Measurements from ENCODE around the gene PINK1. TPM values are rescaled to one million over a fixed set of nuclear protein-coding genes. Genes with fewer than 3 reads are reported as not detected.

PINK1 gene
- total RNA-seq, 5 donors from 2014 or later (not counting 1 experiment from before 2014, with no cell fraction given): 11.8 to 30.1 (median 26.8) TPM

DNA sequence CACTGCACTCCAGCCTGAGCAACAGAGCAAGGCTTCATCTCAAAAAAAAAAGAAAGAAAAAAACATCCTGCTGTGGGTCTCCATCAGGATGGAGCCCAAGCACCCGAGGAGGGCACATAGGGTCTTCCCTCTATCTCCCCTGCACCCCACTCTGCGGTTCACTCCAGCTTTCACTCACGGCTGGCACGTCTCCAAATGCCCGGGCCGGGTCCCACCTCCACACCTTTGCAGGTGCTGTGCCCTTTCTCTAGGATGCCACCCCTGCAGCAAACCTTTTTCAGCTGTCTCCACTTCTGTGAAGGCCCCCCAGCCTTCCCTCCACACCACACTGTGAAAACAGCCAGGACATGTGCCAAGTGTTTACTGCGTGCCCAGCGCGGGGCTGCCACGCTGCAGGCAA, 50.4 kb downstream of the PINK1 start:
- DNase-seq (no peak), ATAC-seq (replicated peaks in 1 of 4) (no peak)
- no peak overlapping the region for H3K4me3 ChIP-seq (ENCODE audit: control insufficient read depth in 1 of 2, extremely low read depth in 1 of 2, low read length in 1 of 2)
- H3K27me3 ChIP-seq (replicated peaks in 1 of 2; ENCODE audit: control insufficient read depth in 2 of 2, extremely low read depth in 1 of 2, insufficient read depth in 2 of 2, low read length in 1 of 2): peaks cover 0 to 24% of the 10 kb centered on the region in 2 experiments
- CTCF ChIA-PET: no interaction called here
- peaks cover 3% of the 10 kb centered on the region in 3 donors for H3K4me1 Mint-ChIP-seq
- no peak overlapping the region for H3K27ac Mint-ChIP-seq
- peaks cover 6 to 16% of the 10 kb centered on the region in 2 donors for H3K27me3 Mint-ChIP-seq
- POLR2A ChIA-PET: no interaction called here
- 91% methylated on average over 5 of the region's 10 CpGs for WGBS (ENCODE audit: insufficient coverage)
- no peaks in the 10 kb centered on the region for H3K9me3 ChIP-seq
- peaks cover 0 to 5% of the 10 kb centered on the region in 2 experiments for H3K4me1 ChIP-seq (ENCODE audit: control insufficient read depth in 1 of 2, extremely low read depth in 1 of 2, insufficient read depth in 2 of 2, low read length in 2 of 2)
- no peak overlapping the region for H3K4me3 Mint-ChIP-seq
- no peaks in the 10 kb centered on the region for H3K36me3 Mint-ChIP-seq
- no peaks in the 10 kb centered on the region for H3K9me3 Mint-ChIP-seq
- H3K27ac ChIP-seq (ENCODE audit: low read length): no peak overlapping the region
- H3K36me3 ChIP-seq (ENCODE audit: control insufficient read depth in 2 of 2, extremely low read depth in 1 of 2, insufficient read depth in 1 of 2, low read length in 1 of 2): no peaks in the 10 kb centered on the region

- no peaks in the 10 kb centered on the region for H3K4me1 Mint-ChIP-seq
- no peaks in the 10 kb centered on the region for H3K9me3 ChIP-seq
- no peak overlapping the region for H3K27ac Mint-ChIP-seq
- no peak overlapping the region for H3K4me3 Mint-ChIP-seq
- no peak overlapping the region for H3K4me3 ChIP-seq (ENCODE audit: control insufficient read depth in 1 of 2, extremely low read depth in 1 of 2, low read length in 1 of 2)
- DNase-seq: no peak
- WGBS (ENCODE audit: insufficient coverage): 81% methylated on average over 13 of the region's 13 CpGs
- CTCF ChIA-PET: no interaction called here
- no peak overlapping the region for H3K27ac ChIP-seq (ENCODE audit: low read length)
- ATAC-seq (replicated peaks in 1 of 4): no peak
- POLR2A ChIA-PET: no interaction called here
- peaks cover 6 to 15% of the 10 kb centered on the region in 2 donors for H3K27me3 Mint-ChIP-seq
- no peaks in the 10 kb centered on the region for H3K36me3 ChIP-seq (ENCODE audit: control insufficient read depth in 2 of 2, extremely low read depth in 1 of 2, insufficient read depth in 1 of 2, low read length in 1 of 2)
- H3K27me3 ChIP-seq (replicated peaks in 1 of 2; ENCODE audit: control insufficient read depth in 2 of 2, extremely low read depth in 1 of 2, insufficient read depth in 2 of 2, low read length in 1 of 2): peaks cover 0 to 22% of the 10 kb centered on the region in 2 experiments
- no peaks in the 10 kb centered on the region for H3K36me3 Mint-ChIP-seq
- H3K9me3 Mint-ChIP-seq: no peaks in the 10 kb centered on the region
- peaks cover 0 to 5% of the 10 kb centered on the region in 2 experiments for H3K4me1 ChIP-seq (ENCODE audit: control insufficient read depth in 1 of 2, extremely low read depth in 1 of 2, insufficient read depth in 2 of 2, low read length in 2 of 2)
Measured at GRCh38 chr1:20684050-20684620, 50.9 kb downstream of the PINK1 start.

DNA sequence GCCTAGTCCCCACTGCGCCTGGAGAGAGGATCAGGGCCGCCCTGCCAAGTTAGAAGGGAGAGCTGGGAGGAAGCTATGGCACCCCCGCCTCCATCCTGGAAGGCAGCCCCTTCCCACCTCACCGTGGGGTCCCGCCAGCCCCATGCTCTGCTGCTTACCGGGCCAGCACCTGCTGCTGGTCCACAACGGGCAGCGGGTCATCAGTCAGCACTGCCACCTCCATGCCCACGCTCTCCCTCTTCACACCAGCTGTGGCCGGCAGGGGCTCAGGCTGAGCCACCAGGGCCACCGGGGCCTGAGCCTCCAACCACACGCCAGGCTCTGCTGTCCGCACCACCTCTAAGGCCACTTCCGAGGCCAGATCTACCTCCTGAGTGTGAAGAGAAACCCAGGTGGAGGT, 51.4 kb downstream of the PINK1 start:
- H3K36me3 ChIP-seq (ENCODE audit: control insufficient read depth in 2 of 2, extremely low read depth in 1 of 2, insufficient read depth in 1 of 2, low read length in 1 of 2): no peaks in the 10 kb centered on the region
- H3K36me3 Mint-ChIP-seq: no peaks in the 10 kb centered on the region
- DNase-seq: no peak
- no peaks in the 10 kb centered on the region for H3K9me3 ChIP-seq
- CTCF ChIA-PET: no interaction called here
- no peak overlapping the region for H3K27ac Mint-ChIP-seq
- H3K4me1 Mint-ChIP-seq: no peaks in the 10 kb centered on the region
- H3K27me3 ChIP-seq (replicated peaks in 1 of 2; ENCODE audit: control insufficient read depth in 2 of 2, extremely low read depth in 1 of 2, insufficient read depth in 2 of 2, low read length in 1 of 2): peaks cover 0 to 22% of the 10 kb centered on the region in 2 experiments
- no peak overlapping the region for H3K4me3 Mint-ChIP-seq
- no peak for ATAC-seq (replicated peaks in 1 of 4)
- H3K27me3 Mint-ChIP-seq: peaks cover 6 to 15% of the 10 kb centered on the region in 2 donors
- POLR2A ChIA-PET: no interaction called here
- WGBS (ENCODE audit: insufficient coverage): 88% methylated on average over 8 of the region's 14 CpGs
- peaks cover 0 to 5% of the 10 kb centered on the region in 2 experiments for H3K4me1 ChIP-seq (ENCODE audit: control insufficient read depth in 1 of 2, extremely low read depth in 1 of 2, insufficient read depth in 2 of 2, low read length in 2 of 2)
- no peak overlapping the region for H3K27ac ChIP-seq (ENCODE audit: low read length)
- H3K4me3 ChIP-seq (ENCODE audit: control insufficient read depth in 1 of 2, extremely low read depth in 1 of 2, low read length in 1 of 2): no peak overlapping the region
- no peaks in the 10 kb centered on the region for H3K9me3 Mint-ChIP-seq

DNA sequence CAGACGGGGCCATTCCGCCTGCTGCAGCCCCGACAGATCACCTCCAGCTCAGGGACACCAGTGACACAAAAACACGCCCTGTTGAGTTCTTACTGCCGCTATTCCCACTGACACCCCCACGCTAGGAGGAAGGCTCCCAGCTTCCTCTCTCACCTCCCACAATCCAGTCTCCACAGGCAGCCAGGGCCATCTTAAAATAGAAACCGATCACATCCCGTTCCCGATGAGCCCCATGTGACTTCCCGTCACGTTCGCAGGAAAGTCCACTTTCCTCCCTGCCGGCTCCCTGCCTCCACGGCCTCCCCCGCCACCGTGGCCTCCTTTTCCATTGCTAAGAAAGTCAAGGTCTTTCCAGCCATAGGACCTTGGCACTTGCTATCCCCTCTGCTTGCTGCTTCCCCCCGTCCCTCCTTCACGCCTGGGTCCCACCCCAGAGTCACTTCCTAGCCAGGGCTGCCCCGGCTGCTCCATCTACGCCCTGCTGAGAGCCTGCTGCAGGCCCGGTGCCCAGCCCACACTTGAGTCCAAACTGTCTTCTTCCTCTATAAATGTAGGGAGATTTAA, 51.9 kb downstream of the PINK1 start:
- ChIA-PET POLR2A (no interaction called here), CTCF (no interaction called here)
- H3K27ac Mint-ChIP-seq: no peak overlapping the region
- H3K9me3 Mint-ChIP-seq: no peaks in the 10 kb centered on the region
- WGBS (ENCODE audit: insufficient coverage): 89% methylated on average over 17 of the region's 21 CpGs
- H3K4me1 ChIP-seq (ENCODE audit: control insufficient read depth in 1 of 2, extremely low read depth in 1 of 2, insufficient read depth in 2 of 2, low read length in 2 of 2): peaks cover 0 to 5% of the 10 kb centered on the region in 2 experiments
- no peaks in the 10 kb centered on the region for H3K36me3 ChIP-seq (ENCODE audit: control insufficient read depth in 2 of 2, extremely low read depth in 1 of 2, insufficient read depth in 1 of 2, low read length in 1 of 2)
- peaks cover 4 to 12% of the 10 kb centered on the region in 2 donors for H3K27me3 Mint-ChIP-seq
- DNase-seq (no peak), ATAC-seq (replicated peaks in 1 of 4) (no peak)
- H3K4me3 Mint-ChIP-seq: no peak overlapping the region
- H3K36me3 Mint-ChIP-seq: no peaks in the 10 kb centered on the region
- H3K9me3 ChIP-seq: no peaks in the 10 kb centered on the region
- peaks cover 0 to 22% of the 10 kb centered on the region in 2 experiments for H3K27me3 ChIP-seq (replicated peaks in 1 of 2; ENCODE audit: control insufficient read depth in 2 of 2, extremely low read depth in 1 of 2, insufficient read depth in 2 of 2, low read length in 1 of 2)
- no peak overlapping the region for H3K4me3 ChIP-seq (ENCODE audit: control insufficient read depth in 1 of 2, extremely low read depth in 1 of 2, low read length in 1 of 2)
- H3K4me1 Mint-ChIP-seq: no peaks in the 10 kb centered on the region
- H3K27ac ChIP-seq (ENCODE audit: low read length): no peak overlapping the region

DNA sequence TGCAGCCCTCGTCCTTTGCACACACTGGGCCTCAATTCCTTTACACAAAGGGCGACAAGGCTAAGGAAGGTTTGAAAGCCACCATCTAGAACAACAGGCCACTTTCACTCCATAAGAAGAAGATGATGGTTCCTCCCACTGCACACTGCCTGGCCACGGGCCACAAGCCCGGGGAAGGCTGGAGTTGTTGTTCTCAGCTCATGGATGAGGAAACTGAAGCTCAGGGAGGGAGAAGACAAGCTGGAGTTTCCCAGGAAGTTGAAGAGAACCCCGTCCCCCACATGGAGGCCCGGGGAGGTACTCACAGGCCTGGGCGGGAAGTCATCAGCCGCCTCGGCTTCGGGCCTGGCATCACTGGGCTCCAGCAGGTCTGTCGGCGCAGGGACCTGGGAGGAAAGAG, 52.5 kb downstream of the PINK1 start:
- H3K4me1 ChIP-seq (ENCODE audit: control insufficient read depth in 1 of 2, extremely low read depth in 1 of 2, insufficient read depth in 2 of 2, low read length in 2 of 2): peaks cover 0 to 5% of the 10 kb centered on the region in 2 experiments
- no peaks in the 10 kb centered on the region for H3K36me3 ChIP-seq (ENCODE audit: control insufficient read depth in 2 of 2, extremely low read depth in 1 of 2, insufficient read depth in 1 of 2, low read length in 1 of 2)
- no peaks in the 10 kb centered on the region for H3K36me3 Mint-ChIP-seq
- H3K4me3 ChIP-seq (ENCODE audit: control insufficient read depth in 1 of 2, extremely low read depth in 1 of 2, low read length in 1 of 2): no peak overlapping the region
- no peak for ATAC-seq (replicated peaks in 1 of 4)
- ChIA-PET CTCF (no interaction called here), POLR2A (no interaction called here)
- H3K27me3 Mint-ChIP-seq: peaks cover 1 to 9% of the 10 kb centered on the region in 2 donors
- no peak for DNase-seq
- H3K27ac ChIP-seq (ENCODE audit: low read length): no peak overlapping the region
- WGBS (ENCODE audit: insufficient coverage): 88% methylated on average over 1 of the region's 12 CpGs
- no peaks in the 10 kb centered on the region for H3K9me3 Mint-ChIP-seq
- H3K27me3 ChIP-seq (replicated peaks in 1 of 2; ENCODE audit: control insufficient read depth in 2 of 2, extremely low read depth in 1 of 2, insufficient read depth in 2 of 2, low read length in 1 of 2): peaks cover 0 to 22% of the 10 kb centered on the region in 2 experiments
- H3K27ac Mint-ChIP-seq: no peak overlapping the region
- no peaks in the 10 kb centered on the region for H3K9me3 ChIP-seq
- no peaks in the 10 kb centered on the region for H3K4me1 Mint-ChIP-seq
- no peak overlapping the region for H3K4me3 Mint-ChIP-seq

DNA sequence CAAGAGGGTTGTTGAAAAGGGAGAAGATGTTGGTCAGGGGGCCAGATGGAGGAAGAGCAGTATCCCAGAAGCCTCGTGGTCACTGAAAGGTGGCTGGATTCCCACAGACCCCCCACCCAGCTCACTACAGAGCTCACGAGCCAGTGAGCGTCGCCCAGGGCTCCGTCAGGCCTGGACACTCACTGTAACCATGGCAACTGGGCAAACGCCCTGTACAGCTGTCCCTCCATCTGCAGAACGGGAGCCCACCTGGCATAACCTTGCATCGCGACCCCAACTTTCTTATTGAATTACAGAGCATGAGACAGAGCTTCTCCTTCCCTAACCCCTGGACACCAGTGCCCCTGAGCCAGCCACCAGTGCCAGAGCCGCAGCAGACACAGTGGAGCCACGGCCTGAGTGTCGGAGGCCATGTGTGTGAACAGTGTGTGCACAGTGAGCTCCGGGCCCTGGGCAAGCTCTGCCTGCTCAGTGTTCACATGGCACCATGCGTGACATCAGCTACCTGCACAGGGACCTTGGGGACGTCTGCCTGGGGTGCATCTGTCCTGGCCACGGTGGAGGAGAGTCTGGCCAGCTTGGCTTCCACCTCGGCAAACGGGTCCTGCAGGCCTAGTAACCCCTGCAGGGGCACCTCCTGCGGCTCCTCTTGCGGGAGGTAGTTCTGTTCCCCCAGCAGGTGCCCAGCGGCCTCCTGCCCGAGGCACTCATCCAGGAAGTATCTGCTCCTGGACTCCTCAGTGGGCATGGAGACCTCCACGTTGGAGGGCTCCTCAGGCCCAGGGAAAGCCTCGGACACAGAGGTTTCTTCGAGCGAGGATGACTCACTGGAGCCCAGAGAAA, 53.8 kb downstream of the PINK1 start:
- H3K4me1 Mint-ChIP-seq: no peaks in the 10 kb centered on the region
- Histone ChIP-seq H3K9me3 (no peaks in the 10 kb centered on the region), H3K36me3 (ENCODE audit: control insufficient read depth in 2 of 2, extremely low read depth in 1 of 2, insufficient read depth in 1 of 2, low read length in 1 of 2) (no peaks in the 10 kb centered on the region), H3K27ac (ENCODE audit: low read length) (no peak overlapping the region), H3K4me1 (ENCODE audit: control insufficient read depth in 1 of 2, extremely low read depth in 1 of 2, insufficient read depth in 2 of 2, low read length in 2 of 2) (peaks cover 0 to 5% of the 10 kb centered on the region in 2 experiments), H3K4me3 (ENCODE audit: control insufficient read depth in 1 of 2, extremely low read depth in 1 of 2, low read length in 1 of 2) (no peak overlapping the region), H3K27me3 (replicated peaks in 1 of 2; ENCODE audit: control insufficient read depth in 2 of 2, extremely low read depth in 1 of 2, insufficient read depth in 2 of 2, low read length in 1 of 2) (peaks cover 0 to 16% of the 10 kb centered on the region in 2 experiments)
- ATAC-seq (replicated peaks in 1 of 4) (no peak), DNase-seq (no peak)
- 80% methylated on average over 20 of the region's 26 CpGs for WGBS (ENCODE audit: insufficient coverage)
- ChIA-PET CTCF (no interaction called here), POLR2A (no interaction called here)
- no peaks in the 10 kb centered on the region for H3K36me3 Mint-ChIP-seq
- peaks cover 1 to 9% of the 10 kb centered on the region in 2 donors for H3K27me3 Mint-ChIP-seq
- H3K9me3 Mint-ChIP-seq: no peaks in the 10 kb centered on the region
- no peak overlapping the region for H3K27ac Mint-ChIP-seq
- H3K4me3 Mint-ChIP-seq: no peak overlapping the region
